ENCODE data around the gene THADA.

DNA sequence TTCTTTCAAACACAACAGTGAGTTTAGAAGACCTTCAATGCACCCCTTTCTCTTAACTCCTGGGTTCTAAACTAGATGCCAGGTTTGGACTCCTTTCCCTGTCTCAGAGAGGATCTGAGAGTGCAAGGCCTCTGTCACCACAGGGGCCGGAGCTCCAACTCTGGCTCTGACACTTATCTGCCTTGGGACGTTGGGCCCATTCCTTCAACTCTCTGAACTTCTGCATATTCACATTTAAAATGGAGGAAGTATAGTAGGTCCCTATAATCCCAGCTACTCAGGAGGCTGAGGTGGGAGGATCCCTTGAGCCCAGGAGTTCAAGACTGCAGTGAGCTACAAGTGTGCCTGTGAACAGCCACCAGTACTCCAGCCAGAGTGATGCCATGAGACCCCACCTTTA, 325.4 kb downstream of the THADA start:
- TF ChIP-seq, protein P1, sequence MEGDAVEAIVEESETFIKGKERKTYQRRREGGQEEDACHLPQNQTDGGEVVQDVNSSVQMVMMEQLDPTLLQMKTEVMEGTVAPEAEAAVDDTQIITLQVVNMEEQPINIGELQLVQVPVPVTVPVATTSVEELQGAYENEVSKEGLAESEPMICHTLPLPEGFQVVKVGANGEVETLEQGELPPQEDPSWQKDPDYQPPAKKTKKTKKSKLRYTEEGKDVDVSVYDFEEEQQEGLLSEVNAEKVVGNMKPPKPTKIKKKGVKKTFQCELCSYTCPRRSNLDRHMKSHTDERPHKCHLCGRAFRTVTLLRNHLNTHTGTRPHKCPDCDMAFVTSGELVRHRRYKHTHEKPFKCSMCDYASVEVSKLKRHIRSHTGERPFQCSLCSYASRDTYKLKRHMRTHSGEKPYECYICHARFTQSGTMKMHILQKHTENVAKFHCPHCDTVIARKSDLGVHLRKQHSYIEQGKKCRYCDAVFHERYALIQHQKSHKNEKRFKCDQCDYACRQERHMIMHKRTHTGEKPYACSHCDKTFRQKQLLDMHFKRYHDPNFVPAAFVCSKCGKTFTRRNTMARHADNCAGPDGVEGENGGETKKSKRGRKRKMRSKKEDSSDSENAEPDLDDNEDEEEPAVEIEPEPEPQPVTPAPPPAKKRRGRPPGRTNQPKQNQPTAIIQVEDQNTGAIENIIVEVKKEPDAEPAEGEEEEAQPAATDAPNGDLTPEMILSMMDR (IDR thresholded peaks at IDR 0.05; ENCODE audit: low read length), result no peak
- no peak for TF ChIP-seq EZH2 (IDR thresholded peaks at IDR 0.05; ENCODE audit: borderline replicate concordance, low read length)
